H1 (cell line): Measurements from ENCODE around the gene IQCK. TPM values are rescaled to one million over a fixed set of nuclear protein-coding genes. Genes with fewer than 3 reads are reported as not detected.
A peak's percentile ranks its signal among the peaks of the same experiment; 100 is the strongest.

Source experiments
- CTCF ChIA-PET: fragments of 300-600 bp; sonication (Branson Sonifier 250); formaldehyde crosslinking; loops from one replicate; lab custom pipeline; 2021; ENCODE audit not compliant: partially characterized antibody; lab: Charles Lee
- POLR2A ChIA-PET: fragments of 300-600 bp; sonication (Branson Sonifier 250); formaldehyde crosslinking; loops from one replicate; lab custom pipeline; 2021; ENCODE audit warnings: inconsistent platforms; ENCODE audit not compliant: partially characterized antibody; lab: Charles Lee
- DNase-seq, 2 experiments: peaks; one replicate each; pipeline versions ENCODE4 v3.0.0 to v3.0.0-alpha.2; 2010 to 2022; ENCODE audit warnings: low spot score in 2 of 2, low read depth in 1 of 2, mixed read lengths in 1 of 2
- FAIRE-seq: peaks from 2 replicates; lab custom pipeline; 2011; peaks lifted over from hg19 to GRCh38; lab: Jason Lieb, UNC
- H2AFZ ChIP-seq: 2 replicates; pipeline ENCODE4 v1.8.1; 2012; ENCODE audit warnings: low read length, inconsistent platforms
- H2AK5ac ChIP-seq: 2 replicates; pipeline ENCODE4 v1.6.1; 2013; ENCODE audit warnings: low read depth, low read length
- H2BK120ac ChIP-seq: replicated peaks from 2 replicates; pipeline ENCODE3; 2013; ENCODE audit warnings: low read depth, low read length, inconsistent platforms
- H2BK12ac ChIP-seq: 2 replicates; pipeline ENCODE4 v1.6.1; 2013; ENCODE audit warnings: low read depth, low read length
- H2BK15ac ChIP-seq: 2 replicates; pipeline ENCODE4 v1.6.1; 2013; ENCODE audit warnings: low read length
- H2BK20ac ChIP-seq: 2 replicates; pipeline ENCODE4 v1.6.1; 2013; ENCODE audit warnings: low read length
- H2BK5ac ChIP-seq: 2 replicates; pipeline ENCODE4 v1.6.1; 2013; ENCODE audit warnings: low read depth, low read length
- H3K14ac ChIP-seq: 2 replicates; pipeline ENCODE4 v1.6.1; 2013; ENCODE audit warnings: inconsistent platforms; ENCODE audit not compliant: insufficient read length
- H3K18ac ChIP-seq: 2 replicates; pipeline ENCODE4 v1.6.1; 2013; ENCODE audit warnings: low read length; ENCODE audit errors: extremely low read depth
- H3K23ac ChIP-seq: 2 replicates; pipeline ENCODE4 v1.6.1; 2013; ENCODE audit warnings: inconsistent platforms; ENCODE audit not compliant: insufficient read length
- H3K23me2 ChIP-seq: 2 replicates; pipeline ENCODE4 v1.6.1; 2013; ENCODE audit warnings: low read depth, low read length
- H3K27ac ChIP-seq: 2 replicates; pipeline ENCODE4 v1.6.1; 2011; ENCODE audit warnings: low read depth, low read length, inconsistent platforms
- H3K27me3 ChIP-seq, 4 experiments: replicated peaks in 1 of 4; 1 replicate in 1 of 4; 2 replicates in 3 of 4; pipeline versions ENCODE4 v1.6.1 to v1.8.1; 2011 to 2013; ENCODE audit warnings: low read length in 3 of 4, mild to moderate bottlenecking in 3 of 4, inconsistent platforms in 2 of 4, mixed read lengths in 2 of 4, moderate library complexity in 1 of 4; ENCODE audit not compliant: control insufficient read depth in 3 of 4, insufficient read depth in 3 of 4; ENCODE audit errors: extremely low read depth in 1 of 4
- H3K36me3 ChIP-seq, 4 experiments: 2 replicates each; pipeline versions ENCODE4 v1.6.1 to v1.8.1; 2011 to 2013; ENCODE audit warnings: mild to moderate bottlenecking in 4 of 4, low read length in 3 of 4, moderate library complexity in 2 of 4, control low read depth in 1 of 4, inconsistent platforms in 1 of 4; ENCODE audit not compliant: insufficient read depth in 4 of 4, control insufficient read depth in 2 of 4
- H3K4ac ChIP-seq: replicated peaks from 2 replicates; pipeline ENCODE3; 2013; ENCODE audit warnings: low read length, low read depth, mixed read lengths, inconsistent platforms; ENCODE audit not compliant: insufficient read length
- H3K4me1 ChIP-seq, 4 experiments: replicated peaks in 1 of 4; 1 replicate in 1 of 4; 2 replicates in 3 of 4; pipeline versions ENCODE4 v1.6.1 to v1.8.1; 2011 to 2013; ENCODE audit warnings: low read length in 3 of 4, inconsistent platforms in 2 of 4, mixed read lengths in 1 of 4; ENCODE audit not compliant: insufficient read depth in 4 of 4, control insufficient read depth in 3 of 4
- H3K4me2 ChIP-seq, 2 experiments: 2 replicates each; pipeline versions ENCODE4 v1.6.1 to v1.8.1; 2011 to 2013; ENCODE audit warnings: low read depth in 2 of 2, low read length in 2 of 2, control low read depth in 1 of 2, inconsistent platforms in 1 of 2, mild to moderate bottlenecking in 1 of 2; ENCODE audit not compliant: insufficient read depth in 1 of 2
- H3K4me3 ChIP-seq, 4 experiments: fragments of 200-600, 300-600 bp in 1 of 4; sonication (generic), shearing (Covaris generic), sonication (Bioruptor Twin) in 1 of 4; 2 replicates each; pipeline versions ENCODE4 v1.5.1 to v1.8.1; 2011 to 2016; ENCODE audit warnings: low read length in 4 of 4, low read depth in 3 of 4, control low read depth in 2 of 4, inconsistent platforms in 2 of 4, mild to moderate bottlenecking in 2 of 4, mixed read lengths in 1 of 4, moderate library complexity in 1 of 4; ENCODE audit not compliant: insufficient read depth in 2 of 4; ENCODE audit errors: extremely low read depth in 1 of 4
- H3K56ac ChIP-seq: replicated peaks from 2 replicates; pipeline ENCODE3; 2013; ENCODE audit warnings: low read depth, mild to moderate bottlenecking, mixed read lengths, low read length, inconsistent platforms; ENCODE audit not compliant: insufficient read length
- H3K79me1 ChIP-seq: 2 replicates; pipeline ENCODE4 v1.6.1; 2013; ENCODE audit warnings: low read depth, low read length, control low read depth
- H3K79me2 ChIP-seq, 2 experiments: 2 replicates each; pipeline versions ENCODE4 v1.6.1 to v1.8.1; 2012 to 2013; ENCODE audit warnings: low read length in 2 of 2, mild to moderate bottlenecking in 2 of 2, inconsistent platforms in 1 of 2; ENCODE audit not compliant: insufficient read depth in 2 of 2, control insufficient read depth in 1 of 2
- H3K9ac ChIP-seq, 4 experiments: replicated peaks in 1 of 4; 1 replicate in 1 of 4; 2 replicates in 3 of 4; pipeline versions ENCODE4 v1.6.1 to v1.8.1; 2011 to 2013; ENCODE audit warnings: low read depth in 3 of 4, low read length in 3 of 4, control low read depth in 2 of 4, mild to moderate bottlenecking in 2 of 4, moderate library complexity in 2 of 4, inconsistent platforms in 1 of 4; ENCODE audit errors: extremely low read depth in 1 of 4
- H3K9me3 ChIP-seq, 2 experiments: 2 replicates each; pipeline versions ENCODE4 v1.6.1 to v1.8.1; 2012 to 2013; ENCODE audit warnings: mild to moderate bottlenecking in 2 of 2, moderate library complexity in 2 of 2, control low read depth in 1 of 2, inconsistent platforms in 1 of 2, low read depth in 1 of 2, low read length in 1 of 2, mixed read lengths in 1 of 2; ENCODE audit not compliant: insufficient read depth in 2 of 2
- H4K20me1 ChIP-seq, 2 experiments: replicated peaks in 1 of 2; 2 replicates each; pipeline versions ENCODE3 to v1.8.1; 2011 to 2013; ENCODE audit warnings: inconsistent platforms in 2 of 2, low read length in 2 of 2, mild to moderate bottlenecking in 1 of 2; ENCODE audit not compliant: insufficient read depth in 2 of 2, control insufficient read depth in 1 of 2
- H4K5ac ChIP-seq: 2 replicates; pipeline ENCODE4 v1.6.1; 2013; ENCODE audit warnings: low read length, low read depth, mixed read lengths, inconsistent platforms; ENCODE audit not compliant: insufficient read length
- H4K8ac ChIP-seq: 2 replicates; pipeline ENCODE4 v1.8.0; 2013; ENCODE audit warnings: mild to moderate bottlenecking, moderate library complexity, low read length, inconsistent platforms; ENCODE audit not compliant: insufficient read depth; ENCODE audit errors: extremely low read depth
- H4K91ac ChIP-seq: replicated peaks from 2 replicates; pipeline ENCODE3; 2013; ENCODE audit warnings: low read length, mixed read lengths, inconsistent platforms; ENCODE audit not compliant: insufficient read length
- KDM1A ChIP-seq: fragments of 200-600, 300-600 bp; sonication (generic); IDR thresholded peaks from 2 replicates; pipeline ENCODE4 v1.7.1; 2016; ENCODE audit warnings: mild to moderate bottlenecking, low read length, borderline replicate concordance
- YY1 ChIP-seq: IDR thresholded peaks from 2 replicates; pipeline ENCODE4 v1.6.1; 2011; ENCODE audit warnings: low read depth, mild to moderate bottlenecking, low read length
- polyA plus RNA-seq, 7 experiments: library from polyadenylated mRNA; depleted of rRNA in 3 of 7; stranded (reverse) in 5 of 7; unstranded in 2 of 7; fragments of >200 nt in 5 of 7; fragments of 200-250 nt in 2 of 7; gene quantifications; 1 replicate in 5 of 7; 2 replicates in 1 of 7; 4 replicates in 1 of 7; pipeline versions ENCODE4 v1.2.1 to v1.2.3, GENCODE V29; 2011 to 2013; ENCODE audit warnings: missing spikeins in 2 of 7, mixed read lengths in 2 of 7
- total RNA-seq: library from RNA; stranded (reverse); fragmentation: NEBNext Ultra II Directional; extraction: Animal tissue kit (Norgen Biotek cat#: 25700); gene quantifications from 2 replicates; pipeline ENCODE4 v1.2.1, GENCODE V29; 2021

IQCK gene
- total and polyA plus RNA-seq, 2 of the 8 experiments (the other 6 are each of a cell fraction or from before 2014, with no cell fraction given), result 6.2 to 9.3 TPM

- Histone ChIP-seq H3K23ac (no peak overlapping the region), H2AFZ (no peak overlapping the region), H2BK20ac (no peak overlapping the region), H4K20me1 (no peaks in the 10 kb centered on the region), H3K27ac (no peak overlapping the region), H3K79me2 (no peaks in the 10 kb centered on the region), H3K56ac (no peak overlapping the region), H3K79me1 (no peaks in the 10 kb centered on the region), H2BK12ac (no peak overlapping the region), H3K36me3 (no peaks in the 10 kb centered on the region), H3K9me3 (peaks cover 0 to 9% of the 10 kb centered on the region in 2 experiments; a peak in 3 of 4 replicates), H3K4me1 (peaks cover 0 to 2% (median 0%) of the 10 kb centered on the region in 4 experiments; a peak in 1 of 7 replicates), H2BK5ac (no peak overlapping the region), H3K27me3 (no peaks in the 10 kb centered on the region), H3K4me3 (no peak overlapping the region), H3K4ac (no peak overlapping the region), H3K18ac (no peak overlapping the region), H2BK120ac (no peak overlapping the region), H2AK5ac (no peak overlapping the region), H3K4me2 (no peak overlapping the region), H4K8ac (no peak overlapping the region), H3K23me2 (no peaks in the 10 kb centered on the region), H2BK15ac (no peak overlapping the region), H3K14ac (no peak overlapping the region), H4K91ac (no peak overlapping the region), H4K5ac (no peak overlapping the region), H3K9ac (no peak overlapping the region)
- DNase-seq, result no peak
- no peak for TF ChIP-seq YY1
- peak; percentile 17; the same call in 1 of the 2 replicates for TF ChIP-seq KDM1A
- CTCF ChIA-PET, result no interaction called here
- no peak for FAIRE-seq
- POLR2A ChIA-PET, result no interaction called here
These were observed 94.9 kb downstream of the IQCK start for GRCh38 chr16:19812986-19813385.
